GM18519 (cell line): ENCODE measurements around the gene ROR2.

Experiments
- ATAC-seq: cut with Tn5 transposase; IDR thresholded peaks from one replicate; pipeline ENCODE4 v1.9.1; 2021; ENCODE audit warnings: mild to moderate bottlenecking, moderate library complexity; ENCODE audit not compliant: unreplicated experiment, low FRiP score

The ROR2 gene

DNA sequence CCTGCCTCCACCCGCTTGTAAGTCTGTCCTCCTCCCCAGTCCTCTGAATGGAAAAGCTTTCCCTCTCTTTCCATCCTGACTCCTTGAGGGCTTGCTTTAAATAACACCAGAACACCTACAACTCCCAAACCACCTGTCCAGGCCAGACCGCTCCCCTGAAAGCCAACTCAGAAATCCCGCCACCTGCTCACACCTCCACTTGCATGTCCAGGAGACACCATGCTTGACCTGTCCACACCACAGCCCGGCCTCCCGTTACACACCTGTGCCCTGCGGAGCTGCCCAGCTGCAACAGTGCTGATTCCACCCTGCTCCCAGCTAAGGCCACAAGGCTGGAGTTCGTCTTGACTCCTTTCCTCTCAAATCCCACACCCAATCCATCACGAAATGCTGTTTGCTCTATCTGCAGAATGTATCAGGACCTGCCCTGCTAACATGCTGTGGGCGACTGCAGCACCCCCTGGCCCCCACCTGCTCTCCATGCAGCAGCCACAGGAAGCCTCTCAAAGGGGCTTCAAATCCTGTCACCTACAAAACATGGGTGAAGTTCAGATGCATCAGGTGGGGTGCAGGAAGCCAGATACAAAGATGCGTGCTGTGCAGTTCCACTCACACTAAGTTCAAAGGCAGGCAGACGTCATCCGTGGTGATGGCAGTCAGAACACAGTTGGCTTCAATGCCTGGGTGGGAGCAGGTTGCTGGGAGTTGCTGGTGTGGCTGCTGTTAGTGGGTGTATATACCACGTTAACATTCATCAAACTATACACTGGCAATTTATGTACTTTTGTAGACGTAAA, 166.0 kb downstream of the ROR2 start:
- ATAC-seq = no peak

DNA sequence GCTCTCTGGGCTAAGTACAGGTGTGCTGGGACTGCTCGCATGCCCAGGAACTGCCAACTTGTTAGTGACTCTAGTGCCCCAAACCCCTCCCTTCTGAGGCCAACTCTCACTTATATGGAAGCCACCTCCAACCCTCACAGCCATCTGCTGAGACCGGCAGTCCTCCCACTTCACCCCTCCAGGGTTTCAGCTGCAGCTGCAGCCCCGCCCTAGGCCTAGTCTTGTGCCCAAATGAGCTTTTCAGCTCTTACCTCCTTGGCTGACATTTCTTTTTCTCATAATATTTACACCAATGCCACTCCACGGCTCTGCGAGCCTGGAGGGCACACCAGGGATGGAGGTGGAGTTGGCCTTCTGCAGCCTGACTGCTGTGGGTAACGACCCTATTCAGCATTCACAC, 166.6 kb downstream of the ROR2 start:
- no peak for ATAC-seq

DNA sequence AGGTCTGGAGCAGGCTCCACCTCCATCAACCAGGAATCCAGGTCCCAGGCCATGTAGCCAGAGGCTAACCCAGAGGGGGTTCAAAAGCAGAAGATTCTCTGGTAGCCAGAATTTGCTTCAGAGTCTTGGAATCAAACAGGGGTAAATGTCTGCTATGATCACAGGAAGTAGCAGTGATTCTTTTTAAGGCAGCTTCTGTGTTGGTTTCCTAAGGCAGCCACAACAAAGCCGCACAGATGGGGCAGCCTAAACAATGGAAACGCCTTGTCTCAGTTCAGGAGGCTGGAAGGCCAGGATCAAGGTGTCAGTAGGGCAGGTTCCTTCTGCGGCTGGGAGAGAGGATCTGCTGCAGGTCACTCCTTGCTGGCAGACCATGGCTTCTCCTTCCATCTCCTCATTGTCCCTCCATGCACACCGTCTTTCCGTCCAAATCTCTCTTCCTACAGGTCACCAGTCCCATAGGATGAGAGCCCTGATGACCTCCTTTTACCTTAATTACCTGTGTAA, 167.3 kb downstream of the ROR2 start:
- no peak for ATAC-seq

DNA sequence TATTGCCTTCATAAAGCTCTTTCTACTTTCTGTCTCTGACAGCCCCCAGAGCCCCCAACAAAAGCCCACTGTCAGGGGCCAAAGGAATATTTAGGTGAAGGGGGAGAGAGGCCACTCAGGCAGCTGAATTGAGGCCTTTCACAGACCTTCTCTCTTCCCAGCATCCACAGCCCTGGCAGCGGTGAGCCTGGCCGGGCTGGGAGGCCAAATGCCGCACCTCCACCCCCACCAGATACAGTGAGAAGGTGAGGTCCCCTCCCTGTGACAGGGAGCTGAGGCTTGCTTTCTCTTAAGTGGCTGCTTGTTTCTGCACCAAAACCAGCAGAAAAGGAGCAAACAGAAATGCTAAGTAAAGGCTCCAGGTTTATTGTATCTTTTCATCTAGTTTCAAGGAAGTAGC, 168.1 kb downstream of the ROR2 start:
- no peak for ATAC-seq

DNA sequence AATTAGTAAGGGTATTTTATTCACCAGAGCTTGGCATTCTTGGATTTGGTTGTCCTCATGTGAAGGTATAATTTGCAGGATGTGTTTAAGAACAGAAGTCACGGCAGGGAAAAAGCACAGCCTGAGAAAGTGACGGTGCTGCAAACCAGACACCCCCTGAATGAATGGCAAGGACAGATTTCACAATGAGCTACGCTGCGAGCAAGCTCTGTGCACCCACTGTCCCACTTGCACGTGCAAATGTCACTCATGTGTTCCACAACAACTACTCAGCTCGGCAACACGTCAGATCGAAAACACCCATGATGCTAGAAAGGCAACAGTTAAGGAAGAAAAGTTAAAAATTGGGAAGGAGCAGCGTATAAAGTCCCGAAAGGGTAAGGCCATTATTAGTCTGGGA, 168.9 kb downstream of the ROR2 start:
- ATAC-seq = no peak

DNA sequence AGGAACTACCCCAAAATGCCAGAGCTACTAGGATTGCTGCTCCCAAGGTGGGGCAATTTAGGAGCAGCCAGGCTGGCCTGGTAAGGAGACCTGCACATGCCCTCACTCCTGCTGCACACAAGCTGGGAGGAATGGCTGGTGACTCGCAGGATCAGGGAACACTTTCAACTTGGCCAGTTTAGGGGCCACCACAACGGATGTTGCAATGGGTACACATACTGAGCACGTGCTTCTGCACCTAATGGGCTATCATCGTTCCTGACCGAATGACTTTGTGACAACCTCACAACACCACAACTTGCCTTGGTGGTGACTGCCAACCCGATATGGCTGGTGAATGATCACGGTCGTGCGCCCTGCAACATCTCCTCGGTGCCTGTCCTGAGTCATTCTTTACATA, 172.0 kb downstream of the ROR2 start:
- ATAC-seq = no peak

DNA sequence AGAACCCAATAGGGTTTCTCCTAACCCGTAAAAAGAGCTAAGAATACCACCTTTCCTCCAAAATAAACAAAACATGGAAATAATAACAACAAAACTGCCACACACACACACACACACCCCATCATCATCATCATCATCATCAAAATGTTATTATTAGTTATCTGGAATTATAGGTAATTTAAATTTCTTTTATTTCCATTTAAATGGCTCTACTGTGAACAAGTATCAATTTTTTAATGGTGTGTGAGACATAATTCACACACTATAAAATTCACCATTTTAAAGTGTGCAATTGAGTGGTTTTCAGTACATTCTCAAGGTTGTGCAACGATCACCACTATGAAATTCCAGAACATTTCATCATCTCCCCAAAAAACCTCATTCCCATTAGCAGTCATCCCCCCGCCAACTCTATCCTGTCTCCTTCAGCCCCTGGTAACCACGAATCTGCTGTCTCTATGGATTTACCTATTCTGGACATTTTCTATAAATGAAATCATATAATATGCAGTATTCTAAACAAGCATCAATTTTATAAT, 172.7 kb downstream of the ROR2 start:
- no peak for ATAC-seq

DNA sequence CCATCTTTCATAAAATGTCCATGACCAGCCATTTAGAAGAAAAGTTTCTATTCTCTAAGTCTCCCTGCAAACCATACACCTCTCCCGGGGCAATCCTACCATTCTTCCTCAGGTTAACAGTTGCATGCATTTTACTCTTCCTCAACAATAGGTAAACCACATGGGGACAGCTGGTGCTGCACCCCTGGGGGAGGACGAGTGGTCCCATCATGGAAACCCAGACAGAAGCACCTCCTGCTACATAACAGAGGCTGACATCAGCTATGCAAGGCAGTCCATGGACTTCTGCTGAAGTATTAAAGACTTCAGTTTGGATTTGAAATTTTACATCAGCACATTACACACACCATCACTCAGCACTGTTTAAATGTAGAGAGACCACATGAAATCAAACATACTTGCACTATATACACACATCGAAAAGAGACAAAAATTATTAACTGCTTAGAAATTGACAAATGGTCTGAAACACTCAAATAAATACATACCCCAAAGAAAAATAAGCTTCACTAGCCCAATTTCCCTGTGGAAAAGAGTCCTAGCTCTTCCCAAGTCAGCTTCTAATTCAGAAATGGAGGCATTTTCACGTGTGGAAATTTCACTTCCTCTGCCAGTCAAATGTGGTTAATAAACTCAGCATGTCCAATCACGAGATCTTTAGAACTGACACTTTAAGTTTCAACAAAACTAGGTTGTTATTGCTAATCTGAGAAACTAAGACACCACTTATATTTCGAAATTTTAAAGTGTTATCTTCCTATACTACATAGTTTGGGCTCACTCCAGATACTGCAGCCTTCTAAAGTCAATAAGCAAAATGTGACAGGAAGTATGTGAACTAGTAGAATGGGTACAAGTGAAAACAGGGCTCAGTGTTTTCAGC, 173.4 kb downstream of the ROR2 start:
- no peak for ATAC-seq

DNA sequence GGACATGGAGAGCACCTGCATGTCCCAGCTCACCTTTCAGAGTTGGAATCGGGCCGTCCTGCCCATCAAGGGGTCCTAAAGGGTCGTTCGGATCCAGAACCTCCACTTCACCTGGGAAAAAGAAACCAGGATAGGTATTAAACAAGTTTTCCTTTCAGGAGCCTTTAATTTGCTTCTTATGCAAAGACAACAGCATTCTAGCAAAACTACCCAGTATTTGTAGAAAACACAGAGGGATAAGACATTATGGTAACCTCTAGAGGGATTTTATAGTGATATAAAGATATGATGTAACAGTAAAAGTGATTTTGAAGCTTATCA, 174.4 kb downstream of the ROR2 start:
- no peak for ATAC-seq

DNA sequence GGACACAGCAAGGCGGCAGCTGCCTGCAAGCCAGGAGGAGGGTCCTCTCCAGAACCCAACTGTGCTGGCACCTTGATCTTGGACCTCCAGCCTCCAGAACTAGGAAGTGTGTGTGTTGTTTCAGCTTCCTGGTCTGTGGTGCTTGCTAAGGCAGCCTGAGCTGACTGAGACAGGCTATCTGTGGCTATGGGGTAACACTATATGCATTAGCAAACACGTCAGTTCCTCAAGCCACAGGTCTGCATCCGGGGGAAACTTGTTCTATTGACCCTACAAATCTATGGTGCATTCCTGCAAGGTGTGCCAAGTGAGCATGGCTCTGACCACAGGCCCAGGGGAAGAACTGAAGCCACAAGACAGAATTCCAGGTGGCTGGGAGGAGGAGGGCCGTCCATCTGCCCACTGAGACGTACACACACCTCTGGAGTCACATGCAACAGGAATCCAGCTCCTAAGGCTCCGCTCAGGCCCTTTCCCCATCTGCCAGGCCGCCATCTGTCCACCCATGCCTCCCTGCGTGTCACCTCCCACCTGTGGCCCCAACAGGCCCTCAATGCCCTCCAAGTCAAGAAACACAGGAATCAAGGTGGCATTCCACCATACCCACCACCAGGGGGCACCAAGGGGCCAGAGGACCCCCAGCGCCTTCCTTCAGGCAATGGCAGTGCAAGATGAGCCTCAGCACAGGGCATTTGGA, 174.9 kb downstream of the ROR2 start:
- no peak for ATAC-seq

DNA sequence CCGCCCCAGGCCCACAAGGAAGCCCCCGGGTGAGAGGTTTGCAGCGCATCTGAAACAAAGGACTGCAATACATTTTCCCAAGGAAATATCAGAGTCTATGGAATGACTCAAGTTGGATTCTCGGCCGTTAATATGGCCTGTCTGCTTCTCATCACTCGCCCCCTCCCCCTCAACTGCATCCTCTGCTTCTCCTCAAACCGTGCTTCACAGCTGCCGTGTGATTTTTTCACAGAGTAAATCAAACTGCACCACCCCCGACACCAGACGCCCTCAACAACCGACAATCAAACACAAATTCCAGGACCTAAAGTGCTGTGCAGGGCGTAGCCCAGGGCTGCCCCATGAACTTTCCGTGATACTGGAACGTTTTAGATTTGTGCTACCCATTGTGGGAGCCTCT, 176.9 kb downstream of the ROR2 start:
- no peak for ATAC-seq

DNA sequence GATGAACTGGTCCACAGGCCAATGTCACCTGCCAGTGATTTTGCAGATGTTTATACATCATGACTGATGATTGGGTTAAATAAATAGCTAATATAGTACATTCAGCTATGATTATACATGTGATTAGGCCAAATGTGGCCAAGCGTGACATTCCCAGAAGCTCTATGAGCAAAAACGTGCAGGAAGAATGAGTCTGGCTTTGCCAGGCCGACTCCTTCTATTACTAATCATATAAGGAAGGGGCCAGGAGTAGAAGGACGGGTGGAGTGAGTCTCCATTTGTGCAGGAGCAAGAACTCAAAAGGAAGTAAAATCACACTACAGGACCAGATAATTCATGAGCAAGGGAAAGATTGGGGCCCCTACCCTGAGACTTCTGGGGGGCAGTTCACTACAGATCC, 178.2 kb downstream of the ROR2 start:
- no peak for ATAC-seq

DNA sequence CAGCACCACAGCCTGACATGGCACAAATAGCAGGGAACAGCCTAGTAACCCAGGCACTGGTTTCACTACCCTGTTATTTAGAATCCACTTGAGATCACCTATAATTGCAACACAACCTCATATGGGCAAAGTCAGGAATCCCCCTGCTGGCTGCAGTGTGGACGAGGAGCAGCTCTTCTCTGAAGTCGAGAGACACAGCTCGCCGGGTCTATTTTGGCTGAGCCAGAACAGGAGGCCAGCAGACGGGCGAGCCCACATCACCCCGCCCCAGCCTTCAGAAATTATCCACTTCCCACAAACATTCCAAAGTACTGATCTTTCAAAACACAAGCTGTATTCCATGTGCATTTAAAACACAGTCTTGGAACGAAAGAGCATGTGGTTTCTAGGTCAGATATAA, 179.0 kb downstream of the ROR2 start:
- no peak for ATAC-seq

DNA sequence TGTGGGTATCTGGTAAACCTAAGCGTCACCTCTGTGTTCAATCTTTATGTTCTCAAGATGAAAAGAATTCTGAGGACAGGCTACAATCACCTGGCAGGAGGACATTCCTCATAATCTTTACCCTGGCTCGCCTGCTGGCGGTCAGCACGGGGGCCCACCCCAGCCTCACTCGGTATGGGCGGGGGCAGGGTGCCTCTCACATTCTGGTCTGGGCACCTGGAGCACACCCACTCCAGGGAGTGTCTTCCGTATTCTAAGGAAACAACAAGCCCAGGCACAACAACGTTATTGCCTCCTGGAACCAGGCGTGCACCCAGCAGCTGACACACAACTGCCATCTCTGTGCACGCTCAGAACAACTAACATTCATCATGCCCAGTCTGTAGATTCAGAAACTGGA, 179.8 kb downstream of the ROR2 start:
- ATAC-seq = no peak

DNA sequence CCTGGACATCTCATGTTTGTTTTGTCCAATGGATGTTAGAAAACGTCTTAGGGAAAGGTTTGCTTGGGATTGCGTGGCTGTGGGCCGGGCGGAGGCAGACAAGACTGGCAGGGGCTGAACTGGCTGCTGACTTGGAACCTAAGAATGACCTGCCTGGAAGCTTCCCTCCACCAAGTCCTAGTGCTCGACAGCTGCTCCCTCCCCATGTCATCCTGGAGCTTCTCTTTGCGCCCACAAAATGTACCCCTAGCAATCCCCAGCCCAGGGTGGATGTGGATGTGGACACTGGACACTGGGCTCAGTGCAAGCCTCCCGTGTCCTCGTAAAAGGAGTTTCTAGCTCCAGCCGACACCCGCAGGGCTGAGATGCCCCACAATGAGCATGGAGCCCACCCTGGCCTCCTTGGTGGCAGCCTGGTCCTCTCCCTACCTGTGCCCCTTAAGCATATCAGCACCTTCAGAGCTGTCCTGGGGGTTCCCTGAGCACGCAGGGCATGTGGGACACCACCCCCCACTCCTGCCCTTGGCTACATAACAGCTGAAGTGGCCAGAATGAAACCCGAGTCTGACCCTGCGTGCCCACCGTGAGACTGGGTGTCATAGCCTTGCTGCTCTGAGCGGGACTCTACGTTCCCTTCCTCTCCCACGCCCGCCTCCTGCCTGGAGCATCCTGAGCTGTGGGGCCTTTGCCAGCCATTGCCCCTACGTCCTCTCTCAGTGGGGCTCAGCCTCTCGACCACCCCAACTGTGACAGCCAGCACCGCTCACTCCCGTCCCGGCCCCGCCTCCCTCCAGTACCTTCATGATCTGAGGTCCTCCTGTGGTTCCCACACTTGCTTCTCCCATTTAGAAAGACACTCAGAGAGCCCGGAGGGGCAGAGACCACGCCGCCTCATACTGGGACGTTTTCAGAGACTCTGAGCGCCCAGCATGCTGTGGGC, 180.8 kb downstream of the ROR2 start:
- no peak for ATAC-seq

DNA sequence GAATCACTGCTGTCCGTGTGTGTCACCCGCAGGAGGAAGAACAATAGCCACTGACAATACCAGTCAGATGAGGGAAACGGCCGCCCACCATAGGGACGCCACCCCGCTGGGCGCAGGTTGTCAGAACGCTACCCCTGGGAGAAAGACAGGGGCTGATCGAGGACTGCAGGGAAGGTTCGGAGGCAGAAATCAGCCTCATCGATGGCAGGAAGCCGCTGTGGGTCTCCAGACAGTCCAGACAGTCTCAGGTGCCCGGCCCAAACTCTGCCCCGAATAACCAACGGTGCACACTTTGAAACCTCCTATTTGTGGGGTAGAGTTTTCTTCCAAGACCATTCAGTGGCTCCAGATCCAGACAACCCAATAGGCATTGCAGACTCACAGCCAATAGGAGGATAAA, 181.5 kb downstream of the ROR2 start:
- ATAC-seq = no peak

DNA sequence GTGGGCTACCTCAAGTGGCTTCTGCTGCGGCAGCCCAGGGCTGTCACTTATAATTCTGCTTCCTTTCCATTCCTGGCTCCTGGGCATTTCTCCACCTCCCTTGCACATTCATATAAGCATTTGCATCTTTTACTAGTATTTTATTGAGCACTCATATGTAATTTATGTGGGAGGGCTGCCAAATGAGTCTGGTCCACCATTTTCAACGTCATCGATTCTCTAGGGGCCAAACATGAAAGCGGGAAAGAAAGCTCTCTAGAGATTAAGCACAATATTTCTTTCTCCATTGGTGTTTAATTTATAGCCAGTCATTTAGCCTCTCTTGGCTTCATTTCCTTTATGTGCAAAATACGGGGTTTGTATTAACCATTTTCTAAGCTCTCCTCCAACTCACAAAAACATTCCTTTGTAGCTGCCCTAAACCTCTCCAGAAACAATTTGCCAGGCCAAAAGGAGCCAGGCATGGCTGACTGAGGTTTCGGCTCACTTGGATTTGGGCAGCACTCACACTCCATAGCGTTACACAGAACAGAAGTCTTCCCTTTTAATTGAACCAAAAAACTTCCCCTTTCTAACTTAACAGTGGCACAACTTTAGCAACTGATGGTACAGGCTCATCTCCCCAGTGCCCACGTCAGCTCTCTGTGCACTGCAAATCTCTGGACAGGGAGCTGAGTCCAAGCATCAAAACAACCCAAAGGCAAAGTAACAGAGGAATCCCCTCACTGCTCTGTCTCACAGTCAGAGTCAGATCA, 183.5 kb downstream of the ROR2 start:
- no peak for ATAC-seq

DNA sequence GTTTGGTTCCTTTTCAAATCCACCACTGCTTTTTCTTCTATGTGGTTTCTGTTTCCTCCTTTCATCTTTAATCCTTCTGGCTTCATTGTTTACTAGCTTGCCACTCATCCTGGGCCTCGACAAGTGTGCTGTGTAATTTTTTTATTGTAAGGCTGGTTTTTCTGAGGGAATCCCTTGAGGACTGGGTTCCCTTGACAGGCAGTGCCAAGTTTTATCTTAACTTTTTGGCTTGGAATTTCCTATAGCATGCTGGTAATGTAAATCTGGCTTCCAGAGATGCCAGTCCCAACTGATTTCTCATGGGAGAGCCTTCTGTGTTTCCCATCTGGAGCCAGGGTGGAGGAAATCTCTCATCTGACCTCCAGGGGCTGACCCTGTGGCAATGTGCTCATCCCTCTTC, 184.7 kb downstream of the ROR2 start:
- ATAC-seq = no peak

DNA sequence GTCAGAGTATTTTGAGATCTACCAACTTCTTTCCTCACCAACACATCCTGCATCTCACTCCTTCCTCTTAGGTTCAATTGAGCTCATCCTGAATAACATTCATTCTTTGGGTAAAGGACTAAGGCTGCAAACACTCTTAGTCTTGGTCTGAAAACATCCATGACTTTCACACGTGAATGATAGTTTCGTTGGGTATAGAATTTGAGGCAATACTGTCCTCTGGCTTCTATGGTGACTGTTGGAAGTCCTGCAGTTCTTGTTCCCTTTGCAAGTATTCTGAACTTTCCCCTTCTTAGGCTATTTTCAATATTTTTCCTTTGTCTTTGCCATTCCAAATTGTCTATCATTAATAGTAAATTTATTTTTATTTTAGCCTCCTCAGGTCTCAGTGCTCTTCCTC, 185.4 kb downstream of the ROR2 start:
- no peak for ATAC-seq
